Fibroblast of skin of right quadriceps (primary cell): Measurements from ENCODE around the gene KNTC1.
A peak's percentile ranks its signal among the peaks of the same experiment; 100 is the strongest.
"Not testable (repeated sequence)": the region's sequence is repeated elsewhere in the genome, so short reads cannot be mapped to it uniquely, and the experiment has no call there.

Source experiments
- DNase-seq: peaks from one replicate; pipeline ENCODE4 v3.0.0-alpha.2; 2013

KNTC1 gene

GRCh38 chr12:122569288-122569687 lies 42.2 kb downstream of the KNTC1 start:
- DNase-seq: no peak

GRCh38 chr12:122570006-122570405 lies 43.0 kb downstream of the KNTC1 start:
- DNase-seq: peak; percentile 18

- DNase-seq: no peak
Measured at GRCh38 chr12:122571821-122572220, 44.8 kb downstream of the KNTC1 start.

- DNase-seq: not testable (repeated sequence)
Measured at GRCh38 chr12:122583294-122583693, 56.2 kb downstream of the KNTC1 start.

- no peak for DNase-seq
Measured at GRCh38 chr12:122584177-122584863, 57.3 kb downstream of the KNTC1 start.

GRCh38 chr12:122590990-122591389 lies 63.9 kb downstream of the KNTC1 start:
- no peak for DNase-seq

- not testable (repeated sequence) for DNase-seq
Measured at GRCh38 chr12:122591966-122592365, 64.9 kb downstream of the KNTC1 start.

GRCh38 chr12:122592543-122592942 lies 65.5 kb downstream of the KNTC1 start:
- DNase-seq: not testable (repeated sequence)

- DNase-seq: no peak
Measured at GRCh38 chr12:122593910-122594309, 66.9 kb downstream of the KNTC1 start.

- DNase-seq: no peak
Measured at GRCh38 chr12:122596838-122597237, 69.8 kb downstream of the KNTC1 start.

GRCh38 chr12:122602456-122602855 lies 75.4 kb downstream of the KNTC1 start:
- DNase-seq: no peak

- DNase-seq: no peak
Measured at GRCh38 chr12:122604993-122605392, 77.9 kb downstream of the KNTC1 start.

- no peak for DNase-seq
Measured at GRCh38 chr12:122609732-122610131, 82.7 kb downstream of the KNTC1 start.

- DNase-seq: no peak
Measured at GRCh38 chr12:122610207-122610606, 83.2 kb downstream of the KNTC1 start.

GRCh38 chr12:122610911-122611310 lies 83.9 kb downstream of the KNTC1 start:
- no peak for DNase-seq

- DNase-seq: no peak
Measured at GRCh38 chr12:122614839-122615238, 87.8 kb downstream of the KNTC1 start.

GRCh38 chr12:122615780-122616179 lies 88.7 kb downstream of the KNTC1 start:
- no peak for DNase-seq

GRCh38 chr12:122635471-122635870 lies 108.4 kb downstream of the KNTC1 start:
- no peak for DNase-seq

- peak; percentile 62 for DNase-seq
Measured at GRCh38 chr12:122643207-122643805, 116.3 kb downstream of the KNTC1 start.

- peak; percentile 83 for DNase-seq
Measured at GRCh38 chr12:122646517-122647217, 119.6 kb downstream of the KNTC1 start.

GRCh38 chr12:122651520-122652224 lies 124.6 kb downstream of the KNTC1 start:
- no peak for DNase-seq

- not testable (repeated sequence) for DNase-seq
Measured at GRCh38 chr12:122653291-122653690, 126.2 kb downstream of the KNTC1 start.

- no peak for DNase-seq
Measured at GRCh38 chr12:122656298-122656697, 129.2 kb downstream of the KNTC1 start.
